ENCODE data around the gene NEK10.

DNA sequence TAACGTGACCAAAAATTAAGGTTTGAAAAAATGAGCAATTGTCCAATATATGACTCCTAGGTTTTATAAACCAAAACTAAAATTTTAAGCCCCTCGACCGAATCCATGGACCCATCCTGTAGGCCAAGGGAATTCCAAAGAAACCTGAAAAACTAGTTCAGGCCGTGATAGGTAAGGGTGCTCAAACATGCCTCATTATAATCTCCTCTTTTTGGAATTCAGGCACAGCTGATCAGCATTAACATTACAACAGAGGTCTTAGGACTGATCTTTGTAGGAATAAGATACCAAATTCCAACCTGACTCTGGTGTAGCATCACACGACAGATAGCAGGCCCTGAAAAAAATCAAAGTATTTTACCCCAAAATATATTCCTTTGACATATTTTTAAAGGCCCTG lies 155.7 kb downstream of the NEK10 start:
- TF ChIP-seq MAX (IDR thresholded peaks at IDR 0.05; ENCODE audit: low read depth, low read length) (no peak), MYC (IDR thresholded peaks at IDR 0.05; ENCODE audit: low read depth, low read length) (no peak), CTCF (IDR thresholded peaks at IDR 0.05; ENCODE audit: low read depth, low read length) (no peak)
